ENCODE results near the gene KRT86.

GRCh38 chr12:52279422-52280318 is 5.2 kb downstream of the KRT86 start:
- TF ChIP-seq CTCF (IDR thresholded peaks at IDR 0.05) (no peak), CEBPB (IDR thresholded peaks at IDR 0.05) (no peak), ELK1 (IDR thresholded peaks at IDR 0.05; ENCODE audit: low read depth, low read length) (no peak), BCL3 (IDR thresholded peaks at IDR 0.05) (no peak), MAX (IDR thresholded peaks at IDR 0.05) (no peak), NFE2L2 (conservative IDR thresholded peaks at IDR 0.05; ENCODE audit: low read length) (no peak), POLR2A (IDR thresholded peaks at IDR 0.05; ENCODE audit: low read length) (no peak), MAFK (IDR thresholded peaks at IDR 0.05; ENCODE audit: partially characterized antibody) (no peak), RCOR1 (IDR thresholded peaks at IDR 0.05; ENCODE audit: low read depth, low read length) (no peak), USF2 (IDR thresholded peaks at IDR 0.05) (no peak; the same call in 1 of the 2 replicates)
